Measurements from ENCODE around the gene BTN1A1. TPM values are rescaled to one million over a fixed set of nuclear protein-coding genes. Genes with fewer than 3 reads are reported as not detected.

The BTN1A1 gene
- total RNA-seq, 1 donor from 2014 or later: not detected

- Mint-ChIP-seq H3K9me3 (no peaks in the 10 kb centered on the region), H3K27ac (ENCODE audit: unreplicated experiment) (peak overlapping the region; percentile 90), H3K36me3 (ENCODE audit: low read depth) (peaks cover 8% of the 10 kb centered on the region), H3K27me3 (ENCODE audit: low read depth) (peaks cover 24% of the 10 kb centered on the region), H3K4me1 (peaks cover 61% of the 10 kb centered on the region), H3K4me3 (peak overlapping the region; percentile 97)
- DNase-seq (ENCODE audit: low read depth, low spot score): no peak
- TF ChIP-seq CTCF (conservative IDR thresholded peaks at IDR 0.05): no peak
These were observed 36.6 kb downstream of the BTN1A1 start for GRCh38 chr6:26536571-26537159.

GRCh38 chr6:26537160-26537845 is 37.2 kb downstream of the BTN1A1 start:
- Mint-ChIP-seq H3K27me3 (ENCODE audit: low read depth) (peaks cover 24% of the 10 kb centered on the region), H3K4me3 (peak overlapping the region; percentile 97), H3K4me1 (peaks cover 58% of the 10 kb centered on the region), H3K9me3 (no peaks in the 10 kb centered on the region), H3K27ac (ENCODE audit: unreplicated experiment) (peak overlapping the region; percentile 90), H3K36me3 (ENCODE audit: low read depth) (peaks cover 8% of the 10 kb centered on the region)
- TF ChIP-seq CTCF (conservative IDR thresholded peaks at IDR 0.05): no peak
- peak; percentile 77 for DNase-seq (ENCODE audit: low read depth, low spot score)

GRCh38 chr6:26537846-26538571 is 37.9 kb downstream of the BTN1A1 start, which contains the start of gene HMGN4:
Gene HMGN4 (plus strand): TSS chr6:26538366. CDS start chr6:26545207, 6,841 bp downstream.
- H3K27me3 Mint-ChIP-seq (ENCODE audit: low read depth): peaks cover 20% of the 10 kb centered on the region
- H3K4me1 Mint-ChIP-seq: peaks cover 51% of the 10 kb centered on the region

GRCh38 chr6:26538572-26538902 is 38.4 kb downstream of the BTN1A1 start:
- H3K9me3 Mint-ChIP-seq: no peaks in the 10 kb centered on the region
- peak overlapping the region; percentile 97 for H3K4me3 Mint-ChIP-seq
- DNase-seq (ENCODE audit: low read depth, low spot score): no peak
- H3K27ac Mint-ChIP-seq (ENCODE audit: unreplicated experiment): peak overlapping the region; percentile 90
- peaks cover 18% of the 10 kb centered on the region for H3K27me3 Mint-ChIP-seq (ENCODE audit: low read depth)
- H3K4me1 Mint-ChIP-seq: peaks cover 46% of the 10 kb centered on the region
- H3K36me3 Mint-ChIP-seq (ENCODE audit: low read depth): peaks cover 4% of the 10 kb centered on the region
- TF ChIP-seq CTCF (conservative IDR thresholded peaks at IDR 0.05): no peak

More at GRCh38 chr6:26537846-26538571, 37.9 kb downstream of the BTN1A1 start, which contains the start of gene HMGN4:
- H3K9me3 Mint-ChIP-seq: no peaks in the 10 kb centered on the region
- DNase-seq (ENCODE audit: low read depth, low spot score): peak; percentile 73
- H3K27ac Mint-ChIP-seq (ENCODE audit: unreplicated experiment): peak within 1 kb of the TSS; percentile 90
- peak within 1 kb of the TSS; percentile 97 for H3K4me3 Mint-ChIP-seq
- peaks cover 4% of the 10 kb centered on the region for H3K36me3 Mint-ChIP-seq (ENCODE audit: low read depth)
- TF ChIP-seq CTCF (conservative IDR thresholded peaks at IDR 0.05): no peak

GRCh38 chr6:26539071-26539615 is 39.0 kb downstream of the BTN1A1 start:
- H3K27me3 Mint-ChIP-seq (ENCODE audit: low read depth): peaks cover 18% of the 10 kb centered on the region
- H3K4me1 Mint-ChIP-seq: peaks cover 46% of the 10 kb centered on the region
- TF ChIP-seq CTCF (conservative IDR thresholded peaks at IDR 0.05): no peak
- no peak for DNase-seq (ENCODE audit: low read depth, low spot score)
- H3K4me3 Mint-ChIP-seq: peak overlapping the region; percentile 97
- H3K36me3 Mint-ChIP-seq (ENCODE audit: low read depth): peaks cover 7% of the 10 kb centered on the region
- no peak overlapping the region for H3K27ac Mint-ChIP-seq (ENCODE audit: unreplicated experiment)
- H3K9me3 Mint-ChIP-seq: no peaks in the 10 kb centered on the region

Data from neural crest cell (in vitro differentiated cells).